Left renal pelvis (tissue), 4 donors: ENCODE results near the gene MTCL1. TPM values are rescaled to one million over a fixed set of nuclear protein-coding genes. Genes with fewer than 3 reads are reported as not detected.

Source experiments
- DNase-seq, 4 donors: peaks; one replicate each; pipeline ENCODE4 v3.0.0-alpha.2; 2013; ENCODE audit warnings: low read depth in 4 of 4, low spot score in 3 of 4
- polyA plus RNA-seq, 4 donors: library from polyadenylated mRNA; unstranded; fragments of 120-200 nt; gene quantifications; one replicate each; pipeline ENCODE4 v1.2.1, GENCODE V29; 2013; ENCODE audit not compliant: insufficient read length in 4 of 4

MTCL1 gene
- polyA plus RNA-seq, result 10 to 100 TPM; 16.1 to 35.9 (median 26.9) TPM

DNA sequence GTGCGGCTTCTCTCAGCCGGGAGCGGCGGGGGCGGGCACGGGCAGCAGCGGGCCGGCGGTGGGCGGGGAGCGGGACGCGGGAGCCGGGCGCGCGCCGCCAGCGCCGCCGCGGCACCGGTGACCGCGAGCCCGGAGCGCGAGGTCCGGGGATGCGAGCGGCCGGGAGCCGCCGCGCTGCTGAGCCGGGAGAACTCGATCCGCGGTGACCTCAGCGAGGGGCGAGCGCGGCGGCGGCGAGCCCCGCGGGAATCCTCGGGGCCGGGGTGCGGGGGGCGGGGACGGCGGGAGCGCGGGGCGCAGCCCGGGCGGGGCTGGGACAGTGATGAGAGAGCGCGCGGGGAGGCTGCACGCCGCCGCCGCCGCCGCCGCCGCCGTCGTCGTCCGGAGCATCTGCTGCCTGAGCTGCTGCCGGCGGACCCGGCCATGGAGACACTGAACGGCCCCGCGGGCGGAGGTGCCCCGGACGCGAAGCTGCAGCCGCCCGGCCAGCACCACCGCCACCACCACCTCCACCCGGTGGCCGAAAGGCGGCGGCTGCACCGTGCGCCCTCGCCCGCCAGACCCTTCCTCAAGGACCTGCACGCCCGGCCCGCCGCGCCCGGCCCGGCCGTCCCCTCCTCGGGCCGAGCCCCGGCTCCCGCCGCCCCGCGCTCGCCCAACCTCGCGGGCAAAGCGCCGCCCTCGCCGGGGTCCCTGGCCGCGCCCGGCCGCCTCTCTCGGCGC lies at the start of gene MTCL1:
MTCL1 (plus strand) TSS at position 319 of the 723 bp plus-strand sequence; CDS start at position 424, 105 bp downstream.
- DNase-seq, result no peak

DNA sequence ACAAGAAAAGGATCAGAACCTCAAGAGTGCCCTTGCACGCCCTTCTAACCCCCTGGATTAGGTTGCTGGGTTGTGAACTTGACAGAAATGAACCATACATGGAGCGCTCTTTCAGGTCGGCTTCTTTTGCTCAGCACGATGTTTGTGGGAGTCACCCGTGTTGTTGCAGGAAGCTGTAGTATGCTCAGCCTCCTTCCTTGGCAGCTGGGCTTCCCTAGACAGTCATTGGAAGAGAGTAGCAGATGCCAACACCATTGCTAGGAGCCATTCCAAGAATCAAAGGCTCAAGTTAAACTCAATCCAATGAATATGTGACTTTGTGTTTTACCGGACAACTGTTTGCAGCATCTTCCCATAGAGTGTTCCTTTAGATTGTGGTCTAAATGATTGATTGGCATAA lies 49.1 kb upstream of the MTCL1 start:
- no peak for DNase-seq

- no peak for DNase-seq
These were observed 48.1 kb upstream of the MTCL1 start for GRCh38 chr18:8657050-8657820.

- DNase-seq, result no peak
These were observed 47.4 kb upstream of the MTCL1 start for GRCh38 chr18:8657873-8658470.

- no peak for DNase-seq
These were observed 46.4 kb upstream of the MTCL1 start for GRCh38 chr18:8658858-8659485.

GRCh38 chr18:8659609-8660242 lies 45.6 kb upstream of the MTCL1 start:
- DNase-seq, result no peak

- no peak for DNase-seq
These were observed 45.0 kb upstream of the MTCL1 start for GRCh38 chr18:8660316-8660715.

GRCh38 chr18:8661754-8662559 lies 43.4 kb upstream of the MTCL1 start:
- peak in 3 of 4 donors; percentile 46 to 65 (median 47) for DNase-seq

- DNase-seq, result no peak
These were observed 42.6 kb upstream of the MTCL1 start for GRCh38 chr18:8662560-8663255.

GRCh38 chr18:8667846-8668245 lies 37.5 kb upstream of the MTCL1 start:
- DNase-seq, result no peak

GRCh38 chr18:8668381-8668780 lies 37.0 kb upstream of the MTCL1 start:
- DNase-seq, result no peak

GRCh38 chr18:8669571-8669970 lies 35.8 kb upstream of the MTCL1 start:
- DNase-seq, result no peak

GRCh38 chr18:8673256-8674209 lies 31.8 kb upstream of the MTCL1 start:
- no peak for DNase-seq

DNA sequence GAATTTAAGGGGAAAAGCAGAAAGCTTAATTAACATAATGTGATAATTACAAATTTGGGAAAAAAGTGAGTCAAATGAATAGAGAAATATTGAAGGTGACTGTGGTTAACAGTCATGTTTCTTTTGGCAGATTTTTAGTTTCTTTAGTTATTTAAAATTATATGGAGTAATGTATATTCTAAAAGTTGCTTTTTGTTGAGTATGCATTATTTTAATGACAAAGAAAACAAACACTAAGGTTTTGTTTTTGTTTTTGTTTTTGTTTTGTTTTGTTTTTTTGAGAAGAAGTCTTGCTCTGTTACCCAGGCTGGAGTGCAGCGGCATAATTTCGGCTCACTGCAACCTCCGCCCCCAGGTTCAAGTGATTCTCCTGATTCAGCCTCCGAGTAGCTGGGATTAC lies 30.3 kb upstream of the MTCL1 start:
- DNase-seq, result no peak

- DNase-seq, result no peak
These were observed 24.2 kb upstream of the MTCL1 start for GRCh38 chr18:8681196-8681595.

GRCh38 chr18:8684577-8684976 lies 20.8 kb upstream of the MTCL1 start:
- DNase-seq, result no peak

DNA sequence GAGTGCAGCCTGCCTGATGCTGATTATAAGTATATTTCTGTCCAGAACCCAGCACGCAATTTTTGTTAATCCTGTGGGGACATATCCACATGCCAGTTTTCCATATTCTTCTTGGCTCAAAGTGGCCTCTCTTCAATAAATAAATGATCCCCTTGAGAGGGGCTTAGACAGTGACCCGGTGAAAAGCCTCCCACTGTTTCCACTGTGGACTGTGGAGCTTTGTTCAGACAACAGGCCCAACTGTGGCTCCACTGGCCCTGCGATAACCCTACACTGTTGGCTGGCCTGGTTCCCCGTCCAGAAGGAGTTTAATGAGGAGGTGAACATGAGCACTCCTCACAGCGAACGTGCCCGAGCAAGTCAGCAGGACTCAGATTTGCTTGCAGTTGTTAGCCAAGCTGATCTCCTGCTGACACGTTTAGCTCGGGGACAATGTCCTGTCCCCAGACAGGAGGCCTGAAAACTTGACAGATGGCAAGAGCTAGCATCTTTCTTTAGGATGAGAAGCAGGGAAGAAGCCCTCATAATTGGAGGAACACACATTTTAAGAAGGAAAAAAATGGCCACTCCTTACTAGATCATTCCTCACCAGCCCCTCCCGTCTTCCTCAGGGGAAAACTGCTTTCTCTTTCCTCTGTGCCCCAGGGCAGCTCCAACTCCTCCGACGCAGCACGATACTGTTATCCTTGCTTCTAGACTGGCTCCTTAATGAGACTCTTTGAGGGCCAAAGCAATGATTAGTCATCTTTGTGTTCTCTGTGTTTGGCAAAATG lies 20.0 kb upstream of the MTCL1 start:
- no peak for DNase-seq

- DNase-seq, result no peak
These were observed 19.5 kb upstream of the MTCL1 start for GRCh38 chr18:8685914-8686216.
